HG02884 (cell line): Measurements from ENCODE around the gene KRTAP5-4.
"Not testable (repeated sequence)": the region's sequence is repeated elsewhere in the genome, so short reads cannot be mapped to it uniquely, and the experiment has no call there.

Experiments
- ATAC-seq: cut with Tn5 transposase; IDR thresholded peaks from one replicate; pipeline ENCODE4 v1.9.1; 2021; ENCODE audit warnings: mild to moderate bottlenecking, moderate library complexity; ENCODE audit not compliant: unreplicated experiment

The KRTAP5-4 gene

DNA sequence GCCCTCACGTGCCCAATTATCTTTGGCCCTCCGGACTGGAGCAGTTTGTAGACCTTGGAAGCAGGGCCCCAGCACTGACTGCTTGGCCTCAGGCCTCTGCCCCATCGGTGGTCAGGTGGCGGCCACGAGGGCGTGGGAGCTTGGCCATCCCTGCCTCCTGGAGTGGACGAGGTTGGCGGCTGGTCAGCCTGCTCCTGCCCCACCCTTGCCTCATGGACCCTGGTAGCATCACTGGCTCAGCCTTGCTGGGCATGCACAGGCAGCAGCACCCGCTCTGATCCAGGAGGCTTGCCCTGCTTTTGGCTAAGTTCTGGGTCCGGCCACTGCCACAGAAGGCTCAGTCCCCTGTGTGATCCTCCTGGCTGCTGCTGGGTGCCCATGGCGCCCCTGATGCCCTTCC lies 17.8 kb downstream of the KRTAP5-4 start:
- no peak for ATAC-seq

- no peak for ATAC-seq
Measured at GRCh38 chr11:1603629-1604028, 18.3 kb downstream of the KRTAP5-4 start.

- ATAC-seq: not testable (repeated sequence)
Measured at GRCh38 chr11:1601663-1602062, 20.3 kb downstream of the KRTAP5-4 start.

- no peak for ATAC-seq
Measured at GRCh38 chr11:1600626-1601025, 21.3 kb downstream of the KRTAP5-4 start.

GRCh38 chr11:1598816-1599215 lies 23.1 kb downstream of the KRTAP5-4 start:
- no peak for ATAC-seq

DNA sequence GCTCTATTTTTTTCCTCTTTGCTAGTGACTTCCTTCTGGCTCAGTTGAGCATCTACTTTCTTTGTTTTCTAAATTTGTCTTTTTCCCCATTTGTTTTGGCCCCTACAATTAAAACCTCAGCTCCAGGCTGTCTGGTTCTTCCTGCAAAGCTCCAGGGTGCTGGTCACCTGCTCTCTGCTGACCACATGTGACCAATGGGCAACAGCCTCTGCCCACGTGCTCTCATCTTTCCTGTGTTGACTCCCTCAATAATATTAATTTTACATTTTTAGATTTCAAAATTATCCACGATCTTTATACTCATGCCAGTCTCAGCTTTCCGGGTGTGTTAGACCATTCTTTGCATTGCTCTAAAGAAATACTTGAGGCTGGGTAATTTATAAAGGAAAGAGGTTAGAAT lies 23.5 kb downstream of the KRTAP5-4 start:
- not testable (repeated sequence) for ATAC-seq

GRCh38 chr11:1597994-1598380 lies 24.0 kb downstream of the KRTAP5-4 start, which contains the start of gene KRTAP5-2:
Gene KRTAP5-2 (minus strand): TSS chr11:1598294. CDS start chr11:1598250, 44 bp downstream.
- ATAC-seq: no peak

GRCh38 chr11:1597331-1597993 lies 24.5 kb downstream of the KRTAP5-4 start:
- no peak for ATAC-seq

DNA sequence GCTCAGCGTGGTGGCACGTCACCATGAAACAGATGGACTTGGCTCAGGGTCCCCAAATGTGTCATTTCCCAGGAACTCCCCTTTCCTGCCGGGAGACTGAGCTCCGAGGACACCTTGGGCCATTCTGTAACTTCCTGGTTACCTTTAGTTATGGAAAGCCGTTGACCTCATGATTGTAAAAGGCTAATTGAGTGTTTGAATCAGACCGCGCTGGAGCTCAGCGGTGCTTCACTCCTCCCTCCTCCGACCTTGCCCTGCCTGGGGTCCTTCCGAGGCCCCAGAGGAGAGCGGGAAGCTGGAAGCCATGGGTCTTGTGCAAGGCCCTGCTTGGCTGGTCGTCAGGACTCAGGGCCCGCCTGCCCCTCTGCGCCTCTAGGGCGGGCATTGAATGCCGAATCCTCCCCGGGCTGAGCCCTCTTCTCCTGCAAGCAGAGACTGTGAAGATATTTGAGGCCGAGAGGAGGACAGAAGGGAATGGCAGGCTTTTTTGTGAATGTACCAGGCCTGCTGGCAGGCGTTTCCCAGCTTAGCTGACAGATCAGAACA lies 25.3 kb downstream of the KRTAP5-4 start:
- not testable (repeated sequence) for ATAC-seq

- ATAC-seq: not testable (repeated sequence)
Measured at GRCh38 chr11:1595994-1596575, 25.9 kb downstream of the KRTAP5-4 start.

- no peak for ATAC-seq
Measured at GRCh38 chr11:1592628-1593027, 29.3 kb downstream of the KRTAP5-4 start.

- no peak for ATAC-seq
Measured at GRCh38 chr11:1589996-1590395, 31.9 kb downstream of the KRTAP5-4 start.

- ATAC-seq: not testable (repeated sequence)
Measured at GRCh38 chr11:1589191-1589963, 32.6 kb downstream of the KRTAP5-4 start.

DNA sequence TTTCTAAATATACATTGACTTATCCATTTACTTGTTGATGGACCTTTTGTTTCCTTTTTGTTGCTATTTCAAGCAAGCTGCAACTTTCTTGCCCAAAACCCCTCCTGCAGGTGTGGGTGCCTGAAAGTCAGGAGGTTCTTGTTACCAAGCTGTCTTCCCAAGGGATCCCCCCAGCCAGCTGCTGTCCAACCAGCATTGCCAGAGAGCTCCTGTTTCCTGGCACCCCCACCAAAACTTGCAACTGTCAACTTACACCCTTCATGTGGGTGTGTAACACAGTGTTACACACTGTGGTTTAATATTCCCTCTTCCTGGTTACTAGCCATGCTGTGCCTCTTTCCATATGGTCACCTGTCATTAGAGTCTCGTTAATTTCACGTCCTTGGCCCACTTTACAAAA lies 35.2 kb downstream of the KRTAP5-4 start:
- ATAC-seq: no peak

GRCh38 chr11:1584661-1585370 lies 37.1 kb downstream of the KRTAP5-4 start, which contains the start of gene KRTAP5-1:
Gene KRTAP5-1 (minus strand): TSS chr11:1585283. CDS start chr11:1585249, 34 bp downstream.
- not testable (repeated sequence) for ATAC-seq

GRCh38 chr11:1582909-1583308 lies 39.0 kb downstream of the KRTAP5-4 start:
- not testable (repeated sequence) for ATAC-seq

GRCh38 chr11:1581976-1582375 lies 40.0 kb downstream of the KRTAP5-4 start:
- ATAC-seq: no peak

DNA sequence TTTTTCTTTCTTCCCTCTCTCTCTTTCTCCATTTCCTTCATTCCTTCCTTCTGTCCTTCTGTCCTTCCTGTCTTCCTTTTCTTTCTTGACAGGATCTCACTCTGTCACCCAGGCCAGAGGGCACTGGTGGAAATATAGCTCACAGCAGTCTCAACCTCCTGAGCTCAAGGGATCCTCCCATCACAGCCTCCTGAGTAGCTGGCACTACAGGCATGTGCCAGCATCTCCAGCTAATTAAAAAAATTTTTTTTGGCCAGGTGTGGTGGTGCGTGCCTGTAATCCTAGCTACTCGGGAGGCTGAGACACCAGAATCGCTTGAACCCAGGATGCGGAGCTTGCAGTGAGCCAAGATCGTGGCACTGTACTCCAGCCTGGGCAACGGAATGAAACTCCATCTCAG lies 45.1 kb downstream of the KRTAP5-4 start:
- ATAC-seq: no peak

DNA sequence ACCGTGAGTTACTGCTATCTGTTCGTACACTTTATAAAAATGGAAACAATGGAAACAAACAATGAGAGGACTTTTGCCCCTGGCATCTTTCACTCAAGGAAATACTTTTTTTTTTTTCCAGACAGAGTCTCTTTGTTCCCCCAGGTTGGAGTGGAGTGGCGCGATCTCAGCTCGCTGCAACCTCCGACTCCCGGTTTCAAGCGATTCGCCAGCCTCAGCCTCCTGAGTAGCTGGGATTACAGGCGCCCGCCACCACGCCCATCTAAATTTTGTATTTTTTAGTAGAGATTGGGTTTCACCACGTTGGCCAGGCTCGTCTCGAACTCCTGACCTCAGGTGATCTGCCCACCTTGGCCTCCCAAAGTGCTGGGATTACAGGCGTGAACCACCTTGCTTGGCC lies 46.2 kb downstream of the KRTAP5-4 start:
- ATAC-seq: not testable (repeated sequence)

- ATAC-seq: no peak
Measured at GRCh38 chr11:1574933-1575242, 47.0 kb downstream of the KRTAP5-4 start.
